Measurements from ENCODE around the gene METTL27. TPM values are rescaled to one million over a fixed set of nuclear protein-coding genes. Genes with fewer than 3 reads are reported as not detected.

The METTL27 gene
- total and polyA plus RNA-seq, 2 of the 8 experiments (the other 6 are each of a cell fraction or from before 2014, with no cell fraction given): 6.2 to 12.0 TPM

DNA sequence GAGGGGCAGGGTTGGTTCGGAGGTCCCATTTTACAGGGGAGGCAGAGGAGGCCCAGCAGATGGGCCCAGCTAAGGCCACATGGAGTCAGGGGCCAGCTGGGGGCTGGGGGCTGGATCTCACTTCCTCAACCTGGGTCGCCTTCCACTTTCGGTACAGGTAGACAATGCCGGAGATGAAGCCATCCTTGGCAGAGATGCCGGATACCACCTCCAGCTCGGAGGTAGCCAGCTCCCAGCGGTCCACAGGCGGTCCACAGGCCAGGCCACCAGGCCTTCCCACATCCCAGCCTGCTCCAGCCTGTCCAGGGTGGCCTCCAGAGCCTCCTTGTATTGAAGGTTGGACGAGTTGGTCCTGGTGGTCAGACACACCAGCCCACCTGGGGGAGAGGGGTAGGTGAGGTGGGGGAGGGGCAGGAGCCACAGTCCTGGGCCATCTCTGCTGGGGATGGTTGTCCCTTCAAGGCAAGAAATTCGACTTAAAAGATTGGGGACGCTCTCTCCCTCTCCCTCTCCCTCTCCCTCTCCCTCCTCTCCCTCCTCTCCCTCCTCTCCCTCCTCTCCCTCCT is 7.6 kb downstream of the METTL27 start:
- no peak overlapping the region for H3K4ac ChIP-seq (replicated peaks; ENCODE audit: insufficient read length, low read depth, low read length)
- no peaks in the 10 kb centered on the region for H4K20me1 ChIP-seq (replicated peaks in 1 of 2; ENCODE audit: control insufficient read depth in 1 of 2, insufficient read depth in 2 of 2, low read length in 2 of 2)
- no peak overlapping the region; the same call in 1 of the 2 replicates for H2BK15ac ChIP-seq (ENCODE audit: low read length)
- no peak overlapping the region for H4K5ac ChIP-seq (ENCODE audit: insufficient read length, low read depth, low read length)
- CTCF ChIA-PET (ENCODE audit: partially characterized antibody): interaction anchor here (1.0 to 3.5 kb wide), 3 partner anchors 9 to 23 kb away, joined by 3 to 18 read pairs (median 9); no protein-coding TSS in a partner anchor
- no peaks in the 10 kb centered on the region; a peak in 1 of 8 replicates for H3K36me3 ChIP-seq (ENCODE audit: control insufficient read depth in 2 of 4, insufficient read depth in 4 of 4, low read length in 3 of 4)
- peaks cover 14 to 32% (median 28%) of the 10 kb centered on the region in 4 experiments for H3K4me1 ChIP-seq (replicated peaks in 1 of 4; ENCODE audit: control insufficient read depth in 3 of 4, insufficient read depth in 4 of 4, low read length in 3 of 4)
- H3K79me1 ChIP-seq (ENCODE audit: low read depth, low read length): peaks cover 5% of the 10 kb centered on the region; the same call in 1 of the 2 replicates
- no peaks in the 10 kb centered on the region; a peak in 1 of 7 replicates for H3K27me3 ChIP-seq (replicated peaks in 1 of 4; ENCODE audit: control insufficient read depth in 3 of 4, extremely low read depth in 1 of 4, insufficient read depth in 3 of 4, low read length in 3 of 4)
- H3K14ac ChIP-seq (ENCODE audit: insufficient read length): no peak overlapping the region
- H2BK12ac ChIP-seq (ENCODE audit: low read depth, low read length): no peak overlapping the region
- POLR2A ChIA-PET (ENCODE audit: partially characterized antibody): interaction anchor here (1.0 to 6.8 kb wide), 7 partner anchors 7 to 93 kb away, joined by 3 to 96 read pairs (median 28); partner anchors contain the start of genes ABHD11 and METTL27
- H3K56ac ChIP-seq (replicated peaks; ENCODE audit: insufficient read length, low read depth, low read length): no peak overlapping the region
- no peak overlapping the region for H3K4me2 ChIP-seq (ENCODE audit: insufficient read depth in 1 of 2, low read depth in 2 of 2, low read length in 2 of 2)
- no peak overlapping the region for H3K9ac ChIP-seq (replicated peaks in 1 of 4; ENCODE audit: extremely low read depth in 1 of 4, low read depth in 3 of 4, low read length in 3 of 4)
- H4K8ac ChIP-seq (ENCODE audit: extremely low read depth, insufficient read depth, low read length): no peak overlapping the region
- no peak overlapping the region for H3K18ac ChIP-seq (ENCODE audit: extremely low read depth, low read length)
- H2AFZ ChIP-seq (ENCODE audit: low read length): no peak overlapping the region
- peaks cover 13% of the 10 kb centered on the region; the same call in 1 of the 2 replicates for H3K23me2 ChIP-seq (ENCODE audit: low read depth, low read length)
- H3K4me3 ChIP-seq (ENCODE audit: extremely low read depth in 1 of 4, insufficient read depth in 2 of 4, low read depth in 3 of 4, low read length in 4 of 4): no peak overlapping the region; a peak in 2 of 8 replicates
- 92% methylated on average over 8 of the region's 11 CpGs; no CpG with 5 or more reads in 1 of the 2 experiments for WGBS, 2 experiments (ENCODE audit: extremely low coverage in 1 of 2, insufficient coverage in 1 of 2, insufficient read length in 1 of 2, insufficient replicate concordance in 2 of 2, low coverage in 1 of 2, low lambda C conversion rate in 2 of 2, missing lambda C conversion rate in 1 of 2)
- H2BK20ac ChIP-seq (ENCODE audit: low read length): no peak overlapping the region
- no peak overlapping the region for H4K91ac ChIP-seq (replicated peaks; ENCODE audit: insufficient read length, low read length)
- peak overlapping the region; percentile 82 for H2AK5ac ChIP-seq (ENCODE audit: low read depth, low read length)
- peaks cover 5 to 7% of the 10 kb centered on the region in 2 experiments; a peak in 2 of 4 replicates for H3K9me3 ChIP-seq (ENCODE audit: insufficient read depth in 2 of 2, low read depth in 1 of 2, low read length in 1 of 2)
- H2BK120ac ChIP-seq (replicated peaks; ENCODE audit: low read depth, low read length): no peak overlapping the region
- H3K79me2 ChIP-seq (ENCODE audit: control insufficient read depth in 1 of 2, insufficient read depth in 2 of 2, low read length in 2 of 2): no peaks in the 10 kb centered on the region; a peak in 1 of 4 replicates
- H3K23ac ChIP-seq (ENCODE audit: insufficient read length): no peak overlapping the region
- no peak overlapping the region for H3K27ac ChIP-seq (ENCODE audit: low read depth, low read length)
- no peak for FAIRE-seq
- no peak for DNase-seq (ENCODE audit: low read depth in 1 of 2, low spot score in 2 of 2)
- no peak overlapping the region for H2BK5ac ChIP-seq (ENCODE audit: low read depth, low read length)
- TF ChIP-seq TAF7 (optimal IDR thresholded peaks at IDR 0.05; ENCODE audit: borderline replicate concordance, low read depth, low read length) (no peak), SP4 (IDR thresholded peaks at IDR 0.05; ENCODE audit: low read length) (no peak), POLR2A (IDR thresholded peaks at IDR 0.05; ENCODE audit: control extremely low read depth in 1 of 2, low read depth in 2 of 2, low read length in 2 of 2) (no peak), CEBPB (IDR thresholded peaks at IDR 0.05; ENCODE audit: low read depth, low read length) (no peak), KDM1A (IDR thresholded peaks at IDR 0.05; ENCODE audit: borderline replicate concordance, low read length) (no peak), NANOG (IDR thresholded peaks at IDR 0.05; ENCODE audit: insufficient read depth, low read depth, low read length, poor library complexity, severe bottlenecking) (no peak), RBBP5 (IDR thresholded peaks at IDR 0.05; ENCODE audit: borderline replicate concordance, low read depth, low read length) (no peak), RAD21 (IDR thresholded peaks at IDR 0.05 in 1 of 2, conservative IDR thresholded peaks at IDR 0.05 in 1 of 2; ENCODE audit: low read depth in 2 of 2, low read length in 2 of 2) (no peak), ASH2L (IDR thresholded peaks at IDR 0.05; ENCODE audit: low read length) (no peak)
- TF ChIP-seq, protein P1, sequence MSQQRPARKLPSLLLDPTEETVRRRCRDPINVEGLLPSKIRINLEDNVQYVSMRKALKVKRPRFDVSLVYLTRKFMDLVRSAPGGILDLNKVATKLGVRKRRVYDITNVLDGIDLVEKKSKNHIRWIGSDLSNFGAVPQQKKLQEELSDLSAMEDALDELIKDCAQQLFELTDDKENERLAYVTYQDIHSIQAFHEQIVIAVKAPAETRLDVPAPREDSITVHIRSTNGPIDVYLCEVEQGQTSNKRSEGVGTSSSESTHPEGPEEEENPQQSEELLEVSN (IDR thresholded peaks at IDR 0.05): no peak

All from H1 (cell line).